Activated B cell treated with CpG ODN at 0.5 μM for 24 hours (primary cell): ENCODE results near the gene OPA1. TPM values are rescaled to one million over a fixed set of nuclear protein-coding genes. Genes with fewer than 3 reads are reported as not detected.
"Not testable (repeated sequence)": the region's sequence is repeated elsewhere in the genome, so short reads cannot be mapped to it uniquely, and the experiment has no call there.

Experiments
- ATAC-seq: fragments of 200-7000 bp; cut with Tn5 transposase; one replicate; pipeline ENCODE4 v1.10.0; 2021; ENCODE audit warnings: low read depth, mild to moderate bottlenecking, moderate library complexity
- CTCF ChIA-PET: fragments of 350-600 bp; sonication (Branson Sonifier 250); formaldehyde crosslinking; loops from one replicate; lab custom pipeline; 2021; ENCODE audit warnings: antibody characterized with exemption; lab: Charles Lee
- POLR2A ChIA-PET: fragments of 350-600 bp; sonication (Branson Sonifier 250); formaldehyde crosslinking; loops from one replicate; lab custom pipeline; 2021; ENCODE audit warnings: antibody characterized with exemption; lab: Charles Lee
- DNase-seq: peaks from one replicate; pipeline ENCODE4 v3.0.0; 2022
- H3K27ac Mint-ChIP-seq: one replicate; pipeline ENCODE4 v1.8.0; 2020; ENCODE audit warnings: mixed read lengths
- H3K27me3 Mint-ChIP-seq: one replicate; pipeline ENCODE4 v1.8.0; 2021; ENCODE audit warnings: mixed read lengths
- H3K36me3 Mint-ChIP-seq: one replicate; pipeline ENCODE4 v1.8.0; 2021; ENCODE audit warnings: low read depth, mixed read lengths
- H3K4me1 Mint-ChIP-seq: one replicate; pipeline ENCODE4 v1.8.0; 2021; ENCODE audit warnings: mixed read lengths
- H3K4me3 Mint-ChIP-seq: one replicate; pipeline ENCODE4 v1.8.0; 2020; ENCODE audit warnings: mild to moderate bottlenecking, mixed read lengths
- H3K9me3 Mint-ChIP-seq: one replicate; pipeline ENCODE4 v1.8.0; 2020; ENCODE audit warnings: mixed read lengths
- CTCF ChIP-seq: fragments of 200-600 bp; IDR thresholded peaks from one replicate; pipeline ENCODE4 v1.8.0; 2022; ENCODE audit warnings: antibody characterized with exemption, mild to moderate bottlenecking
- intact Hi-C: fragments of 100-400 bp; cut with micrococcal nuclease; formaldehyde crosslinking; loops from one replicate; pipeline ENCODE4 v1.15.1; 2024
- total RNA-seq: library from RNA; stranded (reverse); gene quantifications from 2 replicates; pipeline ENCODE4 v1.2.3, GENCODE V29; 2022

Gene OPA1
- total RNA-seq, 1 donor from 2014 or later, result 80.6 TPM

DNA sequence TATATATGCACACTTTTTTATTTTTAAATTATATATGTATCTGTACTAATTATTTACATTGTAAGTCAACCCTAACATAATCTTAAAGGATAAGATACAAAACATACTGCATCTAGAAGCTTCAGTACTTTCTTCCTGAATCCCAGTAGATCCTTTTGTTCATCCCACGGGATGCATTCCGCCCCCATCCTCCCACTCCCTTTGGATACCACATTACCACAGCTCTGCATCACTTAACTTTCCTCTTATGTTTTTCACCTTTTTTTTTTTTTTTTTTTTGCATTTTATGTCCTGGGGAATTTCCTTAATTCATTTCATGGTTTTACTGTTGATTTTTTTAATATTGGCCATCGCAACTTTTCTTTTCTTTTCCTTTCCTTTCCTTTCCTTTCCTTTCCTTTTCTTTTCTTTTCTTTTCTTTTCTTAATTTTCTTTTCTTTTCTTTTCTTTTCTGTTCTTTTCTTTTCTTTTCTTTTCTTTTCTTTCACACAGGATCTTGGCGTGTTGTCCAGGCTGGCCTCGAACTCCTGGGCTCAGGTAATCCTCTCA lies 3.0 kb downstream of the OPA1 start:
- intact Hi-C loops, result no loop called here
- peaks cover 42% of the 10 kb centered on the region for H3K36me3 Mint-ChIP-seq
- no peaks in the 10 kb centered on the region for H3K27me3 Mint-ChIP-seq
- no peak for ATAC-seq
- no peak overlapping the region for H3K27ac Mint-ChIP-seq
- H3K4me1 Mint-ChIP-seq, result peaks cover 57% of the 10 kb centered on the region
- H3K9me3 Mint-ChIP-seq, result no peaks in the 10 kb centered on the region
- no peak overlapping the region for H3K4me3 Mint-ChIP-seq
- ChIA-PET CTCF (no interaction called here), POLR2A (interaction anchor here (0.6 kb wide), 1 partner anchor 94 kb away, joined by 3 read pairs; no protein-coding TSS in a partner anchor)
- no peak for TF ChIP-seq CTCF
- no peak for DNase-seq

DNA sequence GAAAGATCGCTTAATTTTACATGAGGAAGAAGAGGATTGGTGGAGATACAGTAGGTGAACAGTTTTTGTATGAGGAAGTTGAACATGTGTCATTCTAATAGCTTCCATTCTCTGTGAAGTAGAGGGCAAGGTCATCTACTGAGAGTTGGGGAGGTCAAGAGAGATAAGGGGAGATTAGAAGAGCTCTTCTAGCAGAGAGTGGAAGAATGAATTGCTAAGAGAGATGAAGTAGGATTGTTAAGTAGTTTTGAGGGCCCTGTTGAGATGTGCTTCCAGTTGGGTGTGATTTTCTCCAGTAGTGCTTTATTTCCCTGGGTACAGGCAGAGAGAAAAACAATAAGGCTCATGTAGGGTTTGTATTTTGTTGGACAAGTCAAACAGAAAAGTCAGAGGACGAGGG lies 5.2 kb downstream of the OPA1 start:
- CTCF ChIA-PET, result no interaction called here
- Mint-ChIP-seq H3K27ac (no peak overlapping the region), H3K4me1 (peaks cover 45% of the 10 kb centered on the region), H3K27me3 (no peaks in the 10 kb centered on the region), H3K4me3 (no peak overlapping the region), H3K9me3 (no peaks in the 10 kb centered on the region), H3K36me3 (peaks cover 39% of the 10 kb centered on the region)
- no peak for TF ChIP-seq CTCF
- intact Hi-C loops, result no loop called here
- no peak for DNase-seq
- POLR2A ChIA-PET, result interaction anchor here (0.8 kb wide), 1 partner anchor 15 kb away, joined by 3 read pairs; no protein-coding TSS in a partner anchor
- no peak for ATAC-seq

- CTCF ChIA-PET, result no interaction called here
- DNase-seq, result no peak
- ATAC-seq, result no peak
- TF ChIP-seq CTCF, result no peak
- Mint-ChIP-seq H3K27ac (no peak overlapping the region), H3K9me3 (no peaks in the 10 kb centered on the region), H3K4me3 (no peak overlapping the region), H3K36me3 (peaks cover 38% of the 10 kb centered on the region), H3K4me1 (peaks cover 36% of the 10 kb centered on the region), H3K27me3 (no peaks in the 10 kb centered on the region)
- POLR2A ChIA-PET, result no interaction called here
- intact Hi-C loops, result no loop called here
These were observed 6.4 kb downstream of the OPA1 start for GRCh38 chr3:193599393-193599792.

DNA sequence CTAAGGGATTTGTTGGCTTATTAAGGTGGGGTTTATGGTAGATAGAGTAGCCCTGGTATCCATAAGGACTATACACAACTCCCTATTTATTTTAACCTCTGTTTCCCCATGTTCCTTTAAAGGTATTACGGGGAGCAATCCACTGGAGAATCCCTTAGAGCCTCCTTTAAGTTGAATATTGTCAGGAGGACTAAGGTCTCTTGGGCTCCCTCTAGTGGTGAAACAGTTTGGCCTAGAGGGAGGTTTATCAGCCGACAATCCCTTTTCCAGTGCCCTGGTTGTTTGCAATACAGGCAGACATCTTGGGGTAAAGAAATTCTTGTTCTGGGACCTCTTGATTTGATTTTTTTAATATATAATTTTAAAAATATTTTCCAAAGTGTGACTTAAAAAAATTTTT lies 12.9 kb downstream of the OPA1 start:
- DNase-seq (no peak), ATAC-seq (peak; percentile 68)
- intact Hi-C loops, result loop anchor here (1.0 to 2.0 kb wide), 2 partner anchors 13 to 1139 kb away; partner anchors contain the start of gene OPA1
- H3K27ac Mint-ChIP-seq, result no peak overlapping the region
- CTCF ChIA-PET, result interaction anchor here (0.7 kb wide), 1 partner anchor 18 kb away, joined by 4 read pairs; no protein-coding TSS in a partner anchor
- H3K27me3 Mint-ChIP-seq, result no peaks in the 10 kb centered on the region
- H3K4me1 Mint-ChIP-seq, result peaks cover 31% of the 10 kb centered on the region
- no peak for TF ChIP-seq CTCF
- H3K9me3 Mint-ChIP-seq, result no peaks in the 10 kb centered on the region
- H3K36me3 Mint-ChIP-seq, result peaks cover 12% of the 10 kb centered on the region
- POLR2A ChIA-PET, result no interaction called here
- no peak overlapping the region for H3K4me3 Mint-ChIP-seq

- POLR2A ChIA-PET, H3K27me3 Mint-ChIP-seq, H3K9me3 Mint-ChIP-seq, CTCF ChIA-PET, DNase-seq, ATAC-seq, H3K4me3 Mint-ChIP-seq, H3K27ac Mint-ChIP-seq: not testable (repeated sequence)
- intact Hi-C loops, result loop anchor here (2.0 kb wide), 1 partner anchor 14 kb away; the partner anchor contains the start of gene OPA1
- Mint-ChIP-seq H3K4me1 (peaks cover 34% of the 10 kb centered on the region), H3K36me3 (peaks cover 11% of the 10 kb centered on the region)
These were observed 13.9 kb downstream of the OPA1 start for GRCh38 chr3:193606892-193607291.

- ATAC-seq, H3K4me3 Mint-ChIP-seq, POLR2A ChIA-PET, DNase-seq, intact Hi-C loops, H3K27me3 Mint-ChIP-seq, CTCF ChIA-PET, H3K9me3 Mint-ChIP-seq, H3K27ac Mint-ChIP-seq: not testable (repeated sequence)
- Mint-ChIP-seq H3K4me1 (peaks cover 51% of the 10 kb centered on the region), H3K36me3 (peaks cover 28% of the 10 kb centered on the region)
These were observed 17.5 kb downstream of the OPA1 start for GRCh38 chr3:193610516-193610915.
